Right forelimb (tissue), 1 donor: ENCODE results near the gene PCDH17.

Experiments
- DNase-seq: peaks from one replicate; pipeline ENCODE4 v3.0.0-alpha.2; 2018

Gene PCDH17

GRCh38 chr13:57631596-57632275 is at the start of gene PCDH17:
Gene PCDH17, plus strand, starts transcription at chr13:57631744. Its CDS starts 803 bp downstream, at chr13:57632547.
- peak; percentile 79 for DNase-seq

DNA sequence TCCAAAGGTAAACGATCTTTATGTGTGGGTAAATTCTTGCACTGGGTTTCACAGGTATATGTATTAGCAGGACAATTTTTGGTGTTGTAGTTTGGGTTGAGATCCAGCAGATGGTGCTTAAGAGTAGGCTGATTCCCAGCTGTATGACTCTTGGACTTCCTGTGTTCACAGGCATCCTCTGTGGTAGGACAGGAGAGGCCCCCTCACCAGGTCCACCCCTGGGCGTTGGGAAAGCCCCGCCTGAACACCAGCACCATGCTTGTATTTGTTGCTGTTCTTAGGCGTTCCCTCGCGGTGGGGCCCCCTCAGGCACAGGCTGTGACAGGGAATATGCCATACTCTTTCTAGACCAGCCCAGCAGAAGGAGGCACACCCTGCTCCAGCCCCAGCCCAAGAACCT is 49.5 kb upstream of the PCDH17 start:
- no peak for DNase-seq

- no peak for DNase-seq
These were observed 48.0 kb upstream of the PCDH17 start for GRCh38 chr13:57583529-57583928.

DNA sequence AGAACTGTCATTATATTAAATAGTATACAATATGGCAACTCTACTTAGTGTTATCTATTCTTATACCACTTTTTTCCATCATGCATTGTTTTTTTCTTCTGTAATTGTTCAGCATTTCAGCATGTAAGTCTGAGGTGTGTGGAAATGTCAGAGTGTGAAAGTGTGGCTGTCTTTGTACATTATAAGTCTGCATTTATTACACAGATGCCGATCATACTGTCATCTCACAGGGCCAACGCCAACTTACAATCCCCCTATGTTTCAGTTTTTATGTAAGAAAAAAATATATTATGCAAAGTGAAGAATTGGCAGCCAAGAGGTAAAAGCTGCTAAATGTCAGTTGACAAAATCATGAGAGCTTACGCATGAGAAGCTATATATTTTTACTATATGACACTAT is 42.9 kb upstream of the PCDH17 start:
- DNase-seq = no peak

GRCh38 chr13:57595775-57596174 is 35.8 kb upstream of the PCDH17 start:
- DNase-seq = no peak

DNA sequence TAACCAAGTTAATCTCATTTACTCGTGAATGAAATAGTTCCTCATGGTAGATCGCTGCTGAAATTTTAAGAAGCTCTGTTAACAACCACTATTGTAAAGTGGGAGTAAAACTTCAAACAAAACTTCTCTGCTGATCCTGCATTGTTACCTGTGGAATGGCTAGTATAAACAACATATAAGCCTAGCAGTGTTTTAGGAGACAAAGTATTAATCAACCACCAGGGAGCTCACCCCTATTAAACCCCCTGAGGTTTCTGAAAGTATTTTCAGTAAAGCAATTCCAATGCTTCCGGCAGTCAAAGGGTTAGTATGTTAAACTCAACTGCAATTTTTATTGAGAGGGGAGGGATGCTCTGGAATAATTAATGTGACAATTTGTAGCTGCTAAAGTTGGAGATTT is 30.0 kb upstream of the PCDH17 start:
- DNase-seq = no peak

DNA sequence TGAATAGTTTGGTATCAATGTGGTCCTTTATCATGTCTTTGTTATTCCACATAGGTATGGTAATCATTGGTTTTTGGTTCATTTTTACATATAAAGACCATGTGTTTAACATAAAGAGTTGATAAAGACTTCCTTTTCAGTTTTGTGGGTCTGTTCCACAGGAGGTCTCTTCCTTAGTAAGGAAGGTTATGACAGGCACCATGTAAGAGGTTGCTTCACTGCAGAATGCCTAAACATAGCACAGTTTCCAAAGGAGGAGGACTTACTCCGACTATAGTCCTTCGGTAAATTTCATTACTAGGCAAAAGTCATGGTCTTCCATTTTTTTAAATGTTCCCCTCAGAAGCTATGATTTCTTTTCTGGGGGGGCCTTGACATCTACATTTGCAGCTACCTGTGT is 27.1 kb upstream of the PCDH17 start:
- DNase-seq = no peak

DNA sequence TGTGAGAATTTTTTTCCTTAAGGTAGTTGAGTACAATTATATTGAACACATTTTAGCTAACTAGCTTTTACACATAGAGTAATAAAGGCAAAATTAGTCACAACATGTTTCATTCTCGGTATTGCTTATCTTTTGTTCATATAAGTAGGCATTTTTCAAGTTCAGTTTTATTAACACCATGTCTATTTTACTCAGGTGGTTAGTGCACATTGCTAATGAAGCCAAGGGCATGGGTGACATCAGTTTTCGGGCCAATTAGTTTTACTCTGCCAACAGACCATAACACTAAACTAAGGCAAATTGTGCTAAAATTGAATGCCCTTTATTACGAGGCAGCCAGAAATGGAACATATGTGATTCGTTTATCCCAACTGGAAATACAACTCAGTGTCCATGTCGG is 19.6 kb upstream of the PCDH17 start:
- no peak for DNase-seq

DNA sequence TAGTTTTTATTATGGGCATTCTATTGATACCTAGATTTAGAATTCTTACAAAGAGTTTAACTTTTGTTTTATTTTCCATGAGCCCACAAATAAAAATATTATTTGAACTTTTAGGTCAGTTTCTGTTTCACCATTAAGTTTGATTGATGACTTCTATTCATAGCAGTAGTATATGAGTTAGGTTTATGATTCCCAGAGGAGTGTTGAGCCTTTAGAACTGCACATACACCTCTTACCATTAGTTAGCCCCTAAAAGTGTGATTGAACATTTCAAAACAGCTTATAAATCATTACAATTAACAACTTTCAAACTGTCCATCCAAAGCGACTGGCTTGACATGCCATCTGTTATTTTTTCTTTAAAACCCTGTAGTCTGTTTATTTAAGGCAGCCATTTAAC is 19.0 kb upstream of the PCDH17 start:
- no peak for DNase-seq

GRCh38 chr13:57624565-57625435 is 6.7 kb upstream of the PCDH17 start:
- DNase-seq = peak; percentile 44

DNA sequence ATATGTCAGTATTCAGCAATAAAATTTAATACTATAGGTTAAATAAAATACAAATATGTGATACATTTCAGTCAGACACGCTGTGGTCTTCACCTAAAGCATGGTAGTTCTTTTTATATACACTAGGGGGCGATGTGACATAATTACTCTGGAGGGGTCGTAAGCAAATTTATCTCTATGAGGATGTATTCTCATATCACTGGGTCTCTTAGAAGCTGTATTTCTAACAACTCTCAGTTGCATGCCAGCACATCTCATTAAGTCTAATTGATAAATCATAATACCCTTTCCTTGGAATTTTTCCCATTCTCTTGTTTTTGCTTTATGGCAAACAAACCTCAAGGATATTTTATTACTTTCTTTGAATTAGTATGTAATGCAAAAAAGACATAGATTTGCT is 3.9 kb upstream of the PCDH17 start:
- no peak for DNase-seq

DNA sequence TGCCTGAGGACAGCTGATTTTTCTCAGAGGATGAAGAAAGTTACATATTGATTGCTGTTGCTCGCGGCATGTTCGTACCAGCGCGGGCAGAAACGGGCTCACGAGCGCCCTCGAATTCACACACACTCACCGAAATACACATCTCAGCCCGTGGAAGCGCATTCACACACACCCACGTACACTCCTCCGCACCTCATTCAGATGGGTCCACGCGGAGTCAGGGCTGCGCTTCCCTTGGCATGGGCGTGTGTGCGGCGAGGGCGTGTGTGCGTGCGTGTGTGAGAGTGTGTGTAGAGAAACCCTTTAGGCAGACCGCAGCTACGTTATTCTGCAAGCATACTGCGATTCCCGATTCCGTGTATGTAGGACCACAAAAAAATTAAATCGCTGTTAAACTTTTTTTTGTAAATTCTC is 2.1 kb upstream of the PCDH17 start:
- DNase-seq = no peak

DNA sequence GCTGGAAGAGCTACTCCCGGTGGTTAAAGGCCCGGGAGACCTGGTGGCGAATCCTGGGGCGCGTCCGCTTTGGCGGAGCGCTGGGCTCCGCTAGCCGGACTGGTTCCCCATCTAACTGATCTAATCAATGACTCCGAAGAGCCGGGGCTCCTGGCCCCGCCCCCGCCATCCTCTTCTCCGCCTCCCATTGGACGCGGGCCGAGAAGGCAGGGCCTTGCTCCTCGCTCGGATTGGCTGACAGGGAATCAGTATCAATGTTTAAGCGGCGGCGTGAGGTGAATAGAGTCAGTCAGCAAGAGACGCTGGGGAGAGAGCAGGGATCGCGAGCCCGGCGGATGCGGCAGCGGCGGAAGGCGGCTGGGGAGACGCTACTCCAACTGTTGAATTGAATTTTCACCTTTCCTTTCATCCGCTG is 1.7 kb upstream of the PCDH17 start:
- DNase-seq = peak; percentile 95

GRCh38 chr13:57630661-57631595 is 616 bp upstream of the PCDH17 start:
- peak; percentile 71 for DNase-seq

GRCh38 chr13:57632276-57633140 is 964 bp downstream of the PCDH17 start:
- DNase-seq = peak; percentile 62

DNA sequence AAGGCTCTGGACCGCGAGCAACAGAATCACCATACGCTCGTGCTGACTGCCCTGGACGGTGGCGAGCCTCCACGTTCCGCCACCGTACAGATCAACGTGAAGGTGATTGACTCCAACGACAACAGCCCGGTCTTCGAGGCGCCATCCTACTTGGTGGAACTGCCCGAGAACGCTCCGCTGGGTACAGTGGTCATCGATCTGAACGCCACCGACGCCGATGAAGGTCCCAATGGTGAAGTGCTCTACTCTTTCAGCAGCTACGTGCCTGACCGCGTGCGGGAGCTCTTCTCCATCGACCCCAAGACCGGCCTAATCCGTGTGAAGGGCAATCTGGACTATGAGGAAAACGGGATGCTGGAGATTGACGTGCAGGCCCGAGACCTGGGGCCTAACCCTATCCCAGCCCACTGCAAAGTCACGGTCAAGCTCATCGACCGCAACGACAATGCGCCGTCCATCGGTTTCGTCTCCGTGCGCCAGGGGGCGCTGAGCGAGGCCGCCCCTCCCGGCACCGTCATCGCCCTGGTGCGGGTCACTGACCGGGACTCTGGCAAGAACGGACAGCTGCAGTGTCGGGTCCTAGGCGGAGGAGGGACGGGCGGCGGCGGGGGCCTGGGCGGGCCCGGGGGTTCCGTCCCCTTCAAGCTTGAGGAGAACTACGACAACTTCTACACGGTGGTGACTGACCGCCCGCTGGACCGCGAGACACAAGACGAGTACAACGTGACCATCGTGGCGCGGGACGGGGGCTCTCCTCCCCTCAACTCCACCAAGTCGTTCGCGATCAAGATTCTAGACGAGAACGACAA is 1.8 kb downstream of the PCDH17 start:
- DNase-seq = peak; percentile 85

DNA sequence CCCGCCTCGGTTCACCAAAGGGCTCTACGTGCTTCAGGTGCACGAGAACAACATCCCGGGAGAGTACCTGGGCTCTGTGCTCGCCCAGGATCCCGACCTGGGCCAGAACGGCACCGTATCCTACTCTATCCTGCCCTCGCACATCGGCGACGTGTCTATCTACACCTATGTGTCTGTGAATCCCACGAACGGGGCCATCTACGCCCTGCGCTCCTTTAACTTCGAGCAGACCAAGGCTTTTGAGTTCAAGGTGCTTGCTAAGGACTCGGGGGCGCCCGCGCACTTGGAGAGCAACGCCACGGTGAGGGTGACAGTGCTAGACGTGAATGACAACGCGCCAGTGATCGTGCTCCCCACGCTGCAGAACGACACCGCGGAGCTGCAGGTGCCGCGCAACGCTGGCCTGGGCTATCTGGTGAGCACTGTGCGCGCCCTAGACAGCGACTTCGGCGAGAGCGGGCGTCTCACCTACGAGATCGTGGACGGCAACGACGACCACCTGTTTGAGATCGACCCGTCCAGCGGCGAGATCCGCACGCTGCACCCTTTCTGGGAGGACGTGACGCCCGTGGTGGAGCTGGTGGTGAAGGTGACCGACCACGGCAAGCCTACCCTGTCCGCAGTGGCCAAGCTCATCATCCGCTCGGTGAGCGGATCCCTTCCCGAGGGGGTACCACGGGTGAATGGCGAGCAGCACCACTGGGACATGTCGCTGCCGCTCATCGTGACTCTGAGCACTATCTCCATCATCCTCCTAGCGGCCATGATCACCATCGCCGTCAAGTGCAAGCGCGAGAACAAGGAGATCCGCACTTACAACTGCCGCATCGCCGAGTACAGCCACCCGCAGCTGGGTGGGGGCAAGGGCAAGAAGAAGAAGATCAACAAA is 2.6 kb downstream of the PCDH17 start:
- peak; percentile 56 for DNase-seq

GRCh38 chr13:57634839-57635165 is 3.3 kb downstream of the PCDH17 start:
- DNase-seq = no peak

GRCh38 chr13:57635541-57636085 is 4.1 kb downstream of the PCDH17 start:
- no peak for DNase-seq

DNA sequence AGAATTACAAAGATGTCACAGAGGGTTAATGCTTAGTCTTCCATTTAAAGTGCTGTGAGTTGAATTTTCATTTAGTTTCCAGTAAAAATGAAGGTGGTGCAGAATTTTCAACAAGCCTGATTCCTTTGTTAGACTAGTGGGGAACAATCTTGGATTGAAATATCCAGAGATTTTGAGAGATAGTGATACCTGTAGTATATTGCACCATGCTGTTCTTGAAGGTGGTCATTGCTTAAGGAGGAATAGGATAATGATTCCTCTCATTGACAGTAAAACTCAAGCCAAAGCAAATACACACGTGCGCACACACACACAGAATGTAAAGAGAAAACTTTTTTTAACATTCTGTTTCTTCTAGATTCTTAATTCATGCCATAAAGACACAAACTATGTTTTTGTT is 5.3 kb downstream of the PCDH17 start:
- no peak for DNase-seq
